GM12878 (cell line): ENCODE results near the gene ARHGEF11. TPM values are rescaled to one million over a fixed set of nuclear protein-coding genes. Genes with fewer than 3 reads are reported as not detected.
A peak's percentile ranks its signal among the peaks of the same experiment; 100 is the strongest.

ENCODE experiments used
- ATAC-seq: fragments of 200-7000 bp; cut with Tn5 transposase; 3 replicates; pipeline ENCODE4 v1.9.1; 2020; ENCODE audit warnings: mild to moderate bottlenecking, moderate library complexity
- BruUV-seq: library from RNA; stranded (reverse); fragments of 400-500 nt; replicated peaks from 2 replicates; lab custom pipeline; 2021; lab: Mats Ljungman, UMichigan
- CTCF ChIA-PET: fragments of 300-600 bp; sonication (Branson Sonifier 250); formaldehyde crosslinking; extraction: SDS; loops from one replicate; lab custom pipeline; 2021; ENCODE audit warnings: inconsistent platforms; lab: Yijun Ruan, JAX
- POLR2A ChIA-PET: fragments of 350-600 bp; formaldehyde crosslinking; extraction: SDS; loops from one replicate; lab custom pipeline; 2021; ENCODE audit warnings: inconsistent platforms; lab: Charles Lee
- RAD21 ChIA-PET: fragments of 300-600 bp; sonication (Branson Sonifier 250); formaldehyde crosslinking; loops from one replicate; lab custom pipeline; 2023; ENCODE audit warnings: antibody characterized with exemption; ENCODE audit not compliant: unreplicated experiment; lab: Charles Lee
- SMC1A ChIA-PET: fragments of 300-600 bp; sonication (Branson Sonifier 250); formaldehyde crosslinking; loops from one replicate; lab custom pipeline; 2023; ENCODE audit not compliant: unreplicated experiment, uncharacterized antibody; lab: Charles Lee
- DNase-seq: peaks from one replicate; pipeline ENCODE4 v3.0.0-alpha.2; 2011; ENCODE audit warnings: low read depth, low spot score
- FAIRE-seq: peaks from 3 replicates; lab custom pipeline; 2011; peaks lifted over from hg19 to GRCh38; lab: Jason Lieb, UNC
- H2AFZ ChIP-seq: 2 replicates; pipeline ENCODE4 v1.6.0; 2011; ENCODE audit warnings: low read depth, low read length, control low read depth; ENCODE audit not compliant: control insufficient read depth
- H3K27ac ChIP-seq: 2 replicates; pipeline ENCODE4 v1.5.1; 2011; ENCODE audit warnings: control low read depth; ENCODE audit not compliant: control insufficient read depth, insufficient read depth
- H3K27me3 ChIP-seq, 2 experiments: replicated peaks in 1 of 2; 2 replicates each; pipeline versions ENCODE4 v1.6.0 to v1.6.1; 2011; ENCODE audit warnings: low read length in 1 of 2; ENCODE audit not compliant: control insufficient read depth in 2 of 2, insufficient read depth in 2 of 2
- H3K36me3 ChIP-seq, 2 experiments: 2 replicates each; pipeline ENCODE4 v1.5.1; 2011; ENCODE audit warnings: low read length in 1 of 2; ENCODE audit not compliant: control insufficient read depth in 2 of 2, insufficient read depth in 2 of 2
- H3K4me1 ChIP-seq: 2 replicates; pipeline ENCODE4 v1.6.1; 2011; ENCODE audit warnings: mild to moderate bottlenecking, low read length, moderate library complexity, mixed read lengths; ENCODE audit not compliant: control insufficient read depth, insufficient read depth
- H3K4me2 ChIP-seq: 2 replicates; pipeline ENCODE4 v1.6.0; 2011; ENCODE audit warnings: control low read depth; ENCODE audit not compliant: control insufficient read depth, insufficient read depth
- H3K4me3 ChIP-seq: fragments of 200-600 bp; sonication (generic); 2 replicates; pipeline ENCODE4 v1.5.1; 2016
- H3K79me2 ChIP-seq: 2 replicates; pipeline ENCODE4 v1.6.0; 2011; ENCODE audit warnings: low read length; ENCODE audit not compliant: control insufficient read depth, insufficient read depth
- H3K9ac ChIP-seq: 2 replicates; pipeline ENCODE4 v1.8.0; 2011; ENCODE audit warnings: low read length, control low read depth, mixed read lengths; ENCODE audit not compliant: control insufficient read depth, insufficient read depth
- H3K9me3 ChIP-seq: replicated peaks from 3 replicates; pipeline ENCODE4 v1.5.1; 2011; ENCODE audit warnings: mild to moderate bottlenecking, low read length; ENCODE audit not compliant: control insufficient read depth, insufficient read depth
- H4K20me1 ChIP-seq: 2 replicates; pipeline ENCODE4 v1.6.0; 2011; ENCODE audit not compliant: control insufficient read depth, insufficient read depth
- CBFB ChIP-seq: IDR thresholded peaks from 2 replicates; pipeline ENCODE4 v1.6.1; 2016; ENCODE audit warnings: antibody characterized with exemption, low read depth
- CTCF ChIP-seq, 3 experiments: IDR thresholded peaks in 2 of 3; conservative IDR thresholded peaks in 1 of 3; 2 replicates each; pipeline ENCODE4 v1.5.1; 2011; ENCODE audit warnings: low read depth in 3 of 3, low read length in 3 of 3, mild to moderate bottlenecking in 3 of 3, control low read depth in 2 of 3, moderate library complexity in 2 of 3, inconsistent platforms in 1 of 3, mixed read lengths in 1 of 3; ENCODE audit not compliant: control insufficient read depth in 2 of 3, insufficient read depth in 1 of 3; ENCODE audit errors: extremely low read depth in 1 of 3
- RAD21 ChIP-seq: IDR thresholded peaks from 2 replicates; pipeline ENCODE4 v1.6.1; 2011; ENCODE audit warnings: mild to moderate bottlenecking, low read depth, low read length, moderate library complexity; ENCODE audit not compliant: insufficient read depth
- SMC3 ChIP-seq: IDR thresholded peaks from 2 replicates; pipeline ENCODE4 v1.6.1; 2011; ENCODE audit warnings: low read length, improper control_type of control experiment, borderline replicate concordance
- YY1 ChIP-seq: IDR thresholded peaks from 2 replicates; pipeline ENCODE4 v1.6.1; 2011; ENCODE audit warnings: low read depth, mild to moderate bottlenecking, low read length
- WGBS: methylation state at CpG from one replicate; pipeline ENCODE4 v1.1.6; 2016; ENCODE audit warnings: low lambda C conversion rate; ENCODE audit not compliant: insufficient replicate concordance, insufficient coverage; ENCODE audit errors: missing lambda C conversion rate; 5-methylcytosine and 5-hydroxymethylcytosine counted together
- in situ Hi-C: fragments of 300-500 bp; cut with MboI; formaldehyde crosslinking; loops from 9 replicates; pipeline ENCODE4 v1.14.3; 2018; ENCODE audit warnings: mixed read lengths
- intact Hi-C: fragments of 100-400 bp; cut with micrococcal nuclease; formaldehyde crosslinking; loops from one replicate; pipeline ENCODE4 v1.14.2; 2022; ENCODE audit not compliant: unreplicated experiment
- polyA plus RNA-seq, 11 experiments: library from polyadenylated mRNA; depleted of rRNA in 4 of 11; unstranded in 6 of 11; stranded (reverse) in 5 of 11; fragments of >200 nt; fragmentation: Nextera tagmentation in 4 of 11; fragmentation: Illumina TruSeq in 1 of 11; extraction: Ambion mirVana in 4 of 11; extraction: Trizol in 1 of 11; gene quantifications; 1 replicate in 1 of 11; 2 replicates in 10 of 11; pipeline versions ENCODE4 v1.2.1 to v1.2.3, GENCODE V29; 2011 to 2016; ENCODE audit warnings: inconsistent platforms in 2 of 11, missing spikeins in 2 of 11, low read depth in 1 of 11
- total RNA-seq, 4 experiments: library from RNA; depleted of rRNA in 3 of 4; stranded (reverse); fragments of >200 nt in 3 of 4; fragmentation: Illumina TruSeq in 1 of 4; extraction: Trizol in 1 of 4; gene quantifications; 2 replicates each; pipeline versions ENCODE4 v1.2.1 to v1.2.3, GENCODE V29; 2013 to 2021

ARHGEF11 gene
- total and polyA plus RNA-seq, 10 of the 15 experiments (the other 5 are each of a cell fraction or from before 2014, with no cell fraction given), result 0.05 to 12.7 (median 1.8) TPM

GRCh38 chr1:156961709-156962108 is 83.8 kb downstream of the ARHGEF11 start:
- H4K20me1 ChIP-seq, result no peaks in the 10 kb centered on the region
- no peak overlapping the region for H2AFZ ChIP-seq
- H3K9ac ChIP-seq, result no peak overlapping the region
- ChIA-PET POLR2A (interaction anchor here (0.5 kb wide), 1 partner anchor 42 kb away, joined by 4 read pairs; no protein-coding TSS in a partner anchor), SMC1A (no interaction called here), CTCF (interaction anchor here (0.6 to 2.3 kb wide), 3 partner anchors 113 to 445 kb away, joined by 3 to 9 read pairs (median 4); no protein-coding TSS in a partner anchor), RAD21 (no interaction called here)
- no peak for FAIRE-seq
- H3K79me2 ChIP-seq, result no peaks in the 10 kb centered on the region
- BruUV-seq, result no TSS peak
- peaks cover 3% of the 10 kb centered on the region for H3K4me1 ChIP-seq
- H3K27ac ChIP-seq, result no peak overlapping the region
- TF ChIP-seq CTCF (IDR thresholded peaks at IDR 0.05 in 2 of 3, conservative IDR thresholded peaks at IDR 0.05 in 1 of 3; ENCODE audit: control insufficient read depth in 2 of 3, extremely low read depth in 1 of 3, insufficient read depth in 1 of 3, low read depth in 3 of 3, low read length in 3 of 3) (peak; percentile 47 to 59 (median 53)), SMC3 (peak; percentile 29; the same call in 1 of the 2 replicates), RAD21 (peak; percentile 36; the same call in 1 of the 2 replicates), YY1 (peak; percentile 40; the same call in 1 of the 2 replicates), CBFB (no peak)
- H3K27me3 ChIP-seq, result no peaks in the 10 kb centered on the region; a peak in 1 of 4 replicates
- no peak for DNase-seq
- H3K4me3 ChIP-seq, result no peak overlapping the region
- no peak overlapping the region for H3K4me2 ChIP-seq
- ATAC-seq, result peak; percentile 86
- peaks cover 2 to 3% of the 10 kb centered on the region in 2 experiments; a peak in 2 of 4 replicates for H3K36me3 ChIP-seq
- H3K9me3 ChIP-seq, result no peaks in the 10 kb centered on the region
- intact Hi-C loops, result loop anchor here (1.0 kb wide), 1 partner anchor 69 kb away; no protein-coding TSS in a partner anchor
- 28% methylated on average over 4 of the region's 4 CpGs for WGBS
- in situ Hi-C loops, result no loop called here
